Vagina (tissue), 2 donors: ENCODE data around the gene MRPL41. TPM values are rescaled to one million over a fixed set of nuclear protein-coding genes. Genes with fewer than 3 reads are reported as not detected.
"Not testable (repeated sequence)": the region's sequence is repeated elsewhere in the genome, so short reads cannot be mapped to it uniquely, and the experiment has no call there.

Experiments used
- DNase-seq, 2 donors: peaks; one replicate each; pipeline ENCODE4 v3.0.0-alpha.2; 2017; ENCODE audit errors: extremely low spot score in 2 of 2
- H3K27ac ChIP-seq: fragments of 200-600 bp; sonication (generic); one replicate; pipeline ENCODE4 v1.5.1; 2019
- H3K27me3 ChIP-seq: fragments of 200-600 bp; sonication (generic); one replicate; pipeline ENCODE4 v1.5.1; 2019
- H3K36me3 ChIP-seq, 2 donors: fragments of 200-600 bp; sonication (generic); one replicate each; pipeline ENCODE4 v1.5.1; 2017 to 2019
- H3K4me1 ChIP-seq: fragments of 200-600 bp; sonication (generic); one replicate; pipeline ENCODE4 v1.5.1; 2019
- H3K4me3 ChIP-seq, 2 donors: fragments of 200-600 bp; sonication (generic); 1 replicate in 1 of 2; 2 replicates in 1 of 2; pipeline ENCODE4 v1.5.1; 2016 to 2019
- H3K9me3 ChIP-seq: fragments of 200-600 bp; sonication (generic); one replicate; pipeline ENCODE4 v1.5.1; 2019
- CTCF ChIP-seq, 3 experiments: fragments of 450-650 bp in 2 of 3; fragments of 200-600 bp in 1 of 3; sonication (generic) in 1 of 3; IDR thresholded peaks; one replicate each; pipeline ENCODE4 v1.5.1; 2017 to 2019; ENCODE audit warnings: antibody characterized with exemption in 3 of 3, mild to moderate bottlenecking in 2 of 3, moderate library complexity in 2 of 3
- POLR2A ChIP-seq, 2 donors: fragments of 450-650 bp; IDR thresholded peaks; one replicate each; pipeline ENCODE4 v1.6.1; 2017; ENCODE audit warnings: antibody characterized with exemption in 2 of 2, mild to moderate bottlenecking in 2 of 2, moderate library complexity in 2 of 2
- POLR2AphosphoS5 ChIP-seq, 2 donors: sonication (generic); formaldehyde crosslinking; IDR thresholded peaks; one replicate each; pipeline ENCODE4 v1.9.0; 2017; ENCODE audit warnings: antibody characterized with exemption in 2 of 2, mild to moderate bottlenecking in 2 of 2, low read depth in 1 of 2; ENCODE audit not compliant: insufficient read depth in 1 of 2
- intact Hi-C: fragments of 100-400 bp; cut with DNase I; formaldehyde crosslinking; loops from one replicate; pipeline ENCODE4 v1.15.1; 2023
- total RNA-seq: library from RNA; depleted of rRNA; stranded (reverse); fragments of >200 nt; gene quantifications from one replicate; pipeline ENCODE4 v1.2.3, GENCODE V29; 2016

MRPL41 gene
- total RNA-seq, 1 donor from 2014 or later, result 83.7 TPM

- Histone ChIP-seq H3K4me3 (no peak overlapping the region), H3K9me3 (no peaks in the 10 kb centered on the region), H3K36me3 (peaks cover 0 to 23% of the 10 kb centered on the region in 2 donors), H3K27ac (no peak overlapping the region), H3K4me1 (no peaks in the 10 kb centered on the region), H3K27me3 (no peaks in the 10 kb centered on the region)
- TF ChIP-seq POLR2AphosphoS5 (IDR thresholded peaks at IDR 0.05; ENCODE audit: insufficient read depth in 1 of 2, low read depth in 1 of 2), result no peak
- no peak for TF ChIP-seq POLR2A (IDR thresholded peaks at IDR 0.05)
- TF ChIP-seq CTCF (IDR thresholded peaks at IDR 0.05), result no peak
- no peak for DNase-seq
- intact Hi-C loops, result no loop called here
Measured at GRCh38 chr9:137564134-137564533, 12.5 kb downstream of the MRPL41 start.

GRCh38 chr9:137564817-137565411, 13.2 kb downstream of the MRPL41 start:
- peaks cover 0 to 18% of the 10 kb centered on the region in 2 donors for H3K36me3 ChIP-seq

GRCh38 chr9:137568445-137568844, 16.8 kb downstream of the MRPL41 start:
- H3K27ac ChIP-seq, H3K27me3 ChIP-seq, H3K4me3 ChIP-seq, H3K9me3 ChIP-seq, H3K4me1 ChIP-seq, intact Hi-C loops, DNase-seq: not testable (repeated sequence)
- H3K36me3 ChIP-seq, result peaks cover 0 to 33% of the 10 kb centered on the region in 2 donors

More at GRCh38 chr9:137564817-137565411, 13.2 kb downstream of the MRPL41 start:
- DNase-seq, result no peak
- intact Hi-C loops, result no loop called here
- no peaks in the 10 kb centered on the region for H3K9me3 ChIP-seq
- no peaks in the 10 kb centered on the region for H3K4me1 ChIP-seq
- no peak for TF ChIP-seq CTCF (IDR thresholded peaks at IDR 0.05)
- no peak for TF ChIP-seq POLR2A (IDR thresholded peaks at IDR 0.05)
- TF ChIP-seq POLR2AphosphoS5 (IDR thresholded peaks at IDR 0.05; ENCODE audit: insufficient read depth in 1 of 2, low read depth in 1 of 2), result no peak
- no peak overlapping the region for H3K27ac ChIP-seq
- H3K27me3 ChIP-seq, result no peaks in the 10 kb centered on the region
- H3K4me3 ChIP-seq, result no peak overlapping the region

- TF ChIP-seq CTCF (IDR thresholded peaks at IDR 0.05), result no peak
- TF ChIP-seq POLR2AphosphoS5 (IDR thresholded peaks at IDR 0.05; ENCODE audit: insufficient read depth in 1 of 2, low read depth in 1 of 2), result no peak
- TF ChIP-seq POLR2A (IDR thresholded peaks at IDR 0.05), result no peak
- intact Hi-C loops, result no loop called here
- H3K36me3 ChIP-seq, result peaks cover 0 to 35% of the 10 kb centered on the region in 2 donors
- no peak overlapping the region for H3K4me3 ChIP-seq
- H3K4me1 ChIP-seq, result no peaks in the 10 kb centered on the region
- no peak overlapping the region for H3K27ac ChIP-seq
- DNase-seq, result no peak
- H3K9me3 ChIP-seq, result no peaks in the 10 kb centered on the region
- H3K27me3 ChIP-seq, result no peaks in the 10 kb centered on the region
Measured at GRCh38 chr9:137569609-137570203, 18.0 kb downstream of the MRPL41 start.

- peaks cover 0 to 39% of the 10 kb centered on the region in 2 donors for H3K36me3 ChIP-seq
- H3K4me1 ChIP-seq, result peaks cover 4% of the 10 kb centered on the region
- DNase-seq, result no peak
- no peak overlapping the region for H3K4me3 ChIP-seq
- no peak overlapping the region for H3K27ac ChIP-seq
- no peak for TF ChIP-seq CTCF (IDR thresholded peaks at IDR 0.05)
- TF ChIP-seq POLR2AphosphoS5 (IDR thresholded peaks at IDR 0.05; ENCODE audit: insufficient read depth in 1 of 2, low read depth in 1 of 2), result no peak
- TF ChIP-seq POLR2A (IDR thresholded peaks at IDR 0.05), result no peak
- intact Hi-C loops, result no loop called here
- H3K27me3 ChIP-seq, result no peaks in the 10 kb centered on the region
- H3K9me3 ChIP-seq, result no peaks in the 10 kb centered on the region
Measured at GRCh38 chr9:137570566-137570965, 18.9 kb downstream of the MRPL41 start.
